ENCODE results near the gene GLRA1.

GRCh38 chr5:151810897-151811296, 113.8 kb downstream of the GLRA1 start:
- no peak for TF ChIP-seq CTCF (IDR thresholded peaks at IDR 0.05)
- no peak for TF ChIP-seq POLR2A (IDR thresholded peaks at IDR 0.05; ENCODE audit: low read depth)

Measured in esophagus muscularis mucosa (tissue), 3 donors.